Measurements from ENCODE around the gene CIAO2A.
A peak's percentile ranks its signal among the peaks of the same experiment; 100 is the strongest.
"Not testable (repeated sequence)": the region's sequence is repeated elsewhere in the genome, so short reads cannot be mapped to it uniquely, and the experiment has no call there.

CIAO2A gene

DNA sequence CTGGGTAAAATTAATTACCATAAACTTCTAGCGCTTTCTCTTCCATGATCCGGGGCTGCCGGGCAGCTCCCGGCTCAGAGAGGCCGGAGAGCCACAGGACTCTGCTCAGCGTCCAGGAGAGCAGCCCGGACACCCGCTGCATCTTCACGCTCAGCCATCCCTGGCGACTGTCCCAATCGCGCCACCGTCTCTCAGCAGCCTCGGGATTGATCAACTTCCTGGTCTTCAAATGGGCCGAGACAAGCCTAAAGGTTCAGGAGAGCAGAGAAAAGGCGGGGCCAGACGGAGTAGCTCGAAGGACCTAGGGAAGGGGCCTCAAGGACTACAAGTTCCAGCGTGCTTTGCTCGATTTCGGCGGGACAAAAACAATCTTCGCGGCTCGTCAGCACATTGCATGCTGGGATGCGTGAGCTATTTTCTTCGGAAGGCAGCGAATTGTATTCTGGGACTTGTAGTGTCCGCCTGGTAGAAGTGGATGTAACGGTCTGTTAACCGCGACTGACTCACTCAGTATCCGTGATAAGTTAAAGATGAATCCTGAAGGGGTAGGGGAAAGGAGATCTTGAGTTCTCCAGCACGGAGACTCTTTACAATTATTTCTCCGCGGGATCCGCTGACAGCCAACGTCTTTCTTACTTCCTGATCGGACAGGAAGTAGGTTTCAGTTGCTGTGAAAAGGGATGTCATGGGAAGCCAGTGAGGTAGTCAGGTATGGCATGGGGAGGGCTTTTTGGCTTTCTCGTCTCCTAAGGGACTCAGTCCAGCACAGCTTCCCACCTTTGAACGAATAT lies at the start of gene CIAO2A:
Gene CIAO2A, minus strand, starts transcription at position 212 of the 791 bp plus-strand sequence. Its CDS starts 70 bp downstream, at position 142.
- DNase-seq (ENCODE audit: low spot score): peak; percentile 99

- DNase-seq (ENCODE audit: low spot score): no peak
Measured at GRCh38 chr15:64143276-64143675, 49.6 kb upstream of the CIAO2A start.

GRCh38 chr15:64141798-64142512 lies 48.3 kb upstream of the CIAO2A start:
- no peak for DNase-seq (ENCODE audit: low spot score)

GRCh38 chr15:64138331-64138941 lies 44.8 kb upstream of the CIAO2A start:
- no peak for DNase-seq (ENCODE audit: low spot score)

DNA sequence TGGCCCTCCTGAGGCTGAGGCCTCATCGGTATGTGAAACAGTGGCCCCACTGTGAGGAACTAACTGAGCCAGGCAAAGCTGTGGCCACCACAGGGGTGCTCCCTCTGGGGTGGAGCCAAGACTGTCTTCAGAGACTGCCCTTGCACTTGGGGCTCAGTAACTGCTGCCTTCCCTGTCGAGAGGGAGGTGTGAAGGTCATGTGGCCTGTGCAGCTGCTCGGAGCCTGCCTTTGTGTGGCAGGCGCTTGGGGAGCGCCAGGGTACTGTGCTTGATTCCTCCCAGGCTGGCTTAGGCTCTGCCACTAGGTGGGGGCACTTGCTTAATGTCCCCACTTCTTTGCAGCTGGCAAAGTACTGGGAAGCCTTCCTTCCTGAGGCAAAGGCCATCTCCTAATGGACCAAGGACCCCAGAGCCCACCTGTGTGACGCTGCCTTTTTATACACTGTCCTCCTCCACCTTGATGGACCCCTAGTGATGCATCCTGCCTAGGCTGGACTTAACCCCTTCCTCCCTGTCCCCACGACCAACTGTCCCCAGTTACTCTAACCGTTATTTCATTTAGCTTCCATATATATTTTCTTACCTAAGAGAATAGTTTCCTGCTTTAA lies 43.7 kb upstream of the CIAO2A start:
- no peak for DNase-seq (ENCODE audit: low spot score)

- no peak for DNase-seq (ENCODE audit: low spot score)
Measured at GRCh38 chr15:64136347-64136746, 42.7 kb upstream of the CIAO2A start.

- peak; percentile 54 for DNase-seq (ENCODE audit: low spot score)
Measured at GRCh38 chr15:64134345-64134829, 40.7 kb upstream of the CIAO2A start.

GRCh38 chr15:64133623-64134344 lies 40.1 kb upstream of the CIAO2A start:
- no peak for DNase-seq (ENCODE audit: low spot score)

GRCh38 chr15:64132217-64132616 lies 38.6 kb upstream of the CIAO2A start:
- no peak for DNase-seq (ENCODE audit: low spot score)

- DNase-seq (ENCODE audit: low spot score): no peak
Measured at GRCh38 chr15:64131547-64131946, 37.9 kb upstream of the CIAO2A start.

GRCh38 chr15:64130159-64130558 lies 36.5 kb upstream of the CIAO2A start:
- DNase-seq (ENCODE audit: low spot score): no peak

DNA sequence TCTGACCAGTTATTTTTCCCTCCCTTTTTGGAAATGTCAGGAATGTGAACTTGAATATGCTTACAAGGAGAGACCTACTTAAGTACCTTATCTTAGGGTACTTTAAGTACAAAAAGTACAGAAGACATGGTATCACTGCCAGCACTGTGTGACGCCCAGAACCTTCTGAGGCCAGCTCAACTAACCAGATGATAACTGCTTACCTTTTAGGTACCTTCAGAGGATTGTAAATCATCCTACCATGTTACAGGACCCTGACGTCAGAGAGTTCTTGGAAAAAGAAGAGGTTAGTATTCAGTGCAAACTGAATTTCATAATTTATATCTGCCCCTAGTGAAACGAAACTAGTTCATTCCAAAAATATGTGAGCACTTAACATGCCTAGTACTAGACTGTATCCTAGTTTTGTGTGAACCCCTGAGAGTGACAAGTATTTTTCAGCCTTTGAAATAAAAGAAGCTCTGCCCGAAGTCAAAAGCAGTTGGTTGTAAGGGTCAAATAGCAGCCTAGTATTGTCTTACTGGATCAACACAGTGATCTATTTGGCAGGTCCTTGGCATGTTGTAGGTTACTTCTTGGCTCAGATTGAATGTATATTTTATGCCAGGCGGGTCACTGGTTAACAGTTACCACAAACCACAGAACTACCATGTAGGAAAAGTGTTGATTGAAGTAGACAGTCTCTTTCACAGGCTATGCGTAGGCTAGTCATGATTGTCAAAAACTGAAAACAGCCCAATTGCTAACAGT lies 34.1 kb upstream of the CIAO2A start:
- DNase-seq (ENCODE audit: low spot score): no peak

DNA sequence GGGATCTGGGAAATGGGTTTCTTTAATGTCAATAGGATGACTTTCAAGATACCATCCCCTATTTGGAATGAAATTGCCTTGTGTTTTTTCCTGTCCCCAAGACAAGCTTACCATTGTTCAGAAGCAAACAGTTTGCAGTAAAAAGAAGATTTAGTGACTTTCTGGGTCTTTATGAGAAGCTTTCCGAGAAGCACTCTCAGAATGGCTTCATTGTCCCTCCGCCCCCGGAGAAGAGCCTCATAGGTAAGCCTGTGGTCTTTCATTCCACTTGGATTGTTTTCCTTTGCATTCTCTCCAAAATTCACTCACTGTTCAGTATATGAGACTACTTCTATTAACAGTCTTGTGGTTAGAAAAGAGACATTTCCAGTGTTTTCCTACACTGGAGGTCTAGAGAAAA lies 32.3 kb upstream of the CIAO2A start:
- DNase-seq (ENCODE audit: low spot score): no peak

GRCh38 chr15:64122936-64123351 lies 29.3 kb upstream of the CIAO2A start:
- DNase-seq (ENCODE audit: low spot score): no peak

GRCh38 chr15:64122444-64122843 lies 28.8 kb upstream of the CIAO2A start:
- no peak for DNase-seq (ENCODE audit: low spot score)

DNA sequence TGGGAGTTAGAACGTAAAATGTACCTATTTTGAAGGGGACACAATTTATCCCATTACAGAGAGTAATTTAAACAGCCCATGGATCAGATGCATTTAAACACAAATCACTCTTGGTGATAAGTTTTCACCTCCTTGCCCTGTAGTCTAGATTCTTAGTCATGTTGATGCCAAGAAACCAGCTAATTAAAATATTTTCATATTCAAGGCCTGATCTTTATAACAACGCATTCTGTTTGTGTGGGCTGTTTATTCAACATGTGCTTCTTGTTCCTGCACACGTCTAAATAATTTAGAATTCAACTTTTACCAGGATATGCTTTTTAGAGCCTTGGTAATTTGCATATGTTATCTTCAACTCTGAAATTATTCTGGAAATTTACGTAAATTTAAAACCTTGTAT lies 28.0 kb upstream of the CIAO2A start:
- no peak for DNase-seq (ENCODE audit: low spot score)

DNA sequence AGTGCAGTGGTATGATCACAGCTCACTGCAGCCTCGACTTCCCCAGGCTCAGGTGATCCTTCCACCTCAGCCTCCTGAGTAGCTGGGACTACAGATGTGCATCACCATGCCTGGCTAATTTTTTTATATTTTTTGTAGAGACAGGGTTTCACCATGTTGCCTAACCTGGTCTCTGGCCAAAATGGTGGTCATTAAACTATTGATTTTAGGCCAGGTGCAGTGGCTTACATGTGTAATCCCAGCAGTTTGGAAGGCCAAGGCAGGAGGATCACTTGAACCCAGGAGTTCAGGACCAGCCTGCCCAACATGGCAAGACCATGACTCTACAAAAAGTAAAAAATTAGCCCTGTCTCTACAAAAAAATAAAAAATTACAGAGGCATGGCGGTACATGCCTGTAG lies 26.7 kb upstream of the CIAO2A start:
- not testable (repeated sequence) for DNase-seq (ENCODE audit: low spot score)

- no peak for DNase-seq (ENCODE audit: low spot score)
Measured at GRCh38 chr15:64117759-64118487, 24.3 kb upstream of the CIAO2A start.

- no peak for DNase-seq (ENCODE audit: low spot score)
Measured at GRCh38 chr15:64112904-64113303, 19.3 kb upstream of the CIAO2A start.

DNA sequence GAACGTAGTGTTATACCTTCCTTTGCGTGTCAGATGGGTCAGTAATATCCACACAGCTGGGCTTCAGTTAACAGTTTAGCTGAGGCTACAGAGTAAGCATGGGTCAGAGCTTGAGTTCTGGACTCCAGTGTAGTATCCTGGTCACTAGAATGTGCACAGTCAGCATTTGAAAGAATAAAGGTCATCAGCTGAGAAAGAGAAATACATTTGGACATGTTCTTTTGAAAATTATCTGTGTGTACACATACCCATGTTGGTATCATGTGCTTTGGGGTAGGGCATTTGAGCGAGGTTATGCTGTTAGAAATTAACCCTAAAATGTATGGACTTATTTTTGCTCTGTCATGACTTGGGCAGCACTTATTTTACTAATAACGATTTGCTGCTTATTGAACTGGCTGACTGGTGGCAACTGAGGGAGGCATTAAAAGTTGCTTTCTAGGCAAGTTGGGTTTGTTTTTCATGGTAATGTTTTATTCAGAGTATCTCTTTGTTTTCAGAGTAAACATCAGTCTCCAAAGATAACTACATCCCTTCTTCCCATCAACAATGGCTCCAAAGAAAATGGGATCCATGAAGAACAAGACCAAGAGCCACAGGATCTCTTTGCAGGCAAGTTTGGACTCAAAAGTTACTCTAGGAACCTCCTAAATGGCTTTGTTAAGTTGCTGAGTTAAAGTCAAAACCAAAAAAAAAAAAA lies 18.6 kb upstream of the CIAO2A start:
- no peak for DNase-seq (ENCODE audit: low spot score)

All from cerebellar cortex (tissue), 1 donor.